AG09319 (cell line): ENCODE data around the gene SCN5A.

Source experiments
- DNase-seq: peaks from one replicate; pipeline ENCODE4 v3.0.0-alpha.2; 2010; ENCODE audit warnings: low read depth; ENCODE audit errors: extremely low read depth
- CTCF ChIP-seq: IDR thresholded peaks from 2 replicates; pipeline ENCODE4 v1.5.1; 2011; ENCODE audit warnings: low read depth, mild to moderate bottlenecking, inconsistent platforms, low read length, moderate library complexity

The SCN5A gene

GRCh38 chr3:38583688-38584087, 65.8 kb downstream of the SCN5A start:
- no peak for TF ChIP-seq CTCF

GRCh38 chr3:38582941-38583645, 66.4 kb downstream of the SCN5A start:
- no peak for TF ChIP-seq CTCF
- DNase-seq = no peak

More at GRCh38 chr3:38583688-38584087, 65.8 kb downstream of the SCN5A start:
- DNase-seq = no peak

- no peak for DNase-seq
Measured at GRCh38 chr3:38582316-38582715, 67.2 kb downstream of the SCN5A start.

GRCh38 chr3:38581774-38582173, 67.7 kb downstream of the SCN5A start:
- DNase-seq = no peak
- TF ChIP-seq CTCF = no peak

More at GRCh38 chr3:38582316-38582715, 67.2 kb downstream of the SCN5A start:
- TF ChIP-seq CTCF = no peak

- DNase-seq = no peak
- no peak for TF ChIP-seq CTCF
Measured at GRCh38 chr3:38580450-38581382, 68.8 kb downstream of the SCN5A start.

GRCh38 chr3:38579551-38580449, 69.7 kb downstream of the SCN5A start:
- no peak for TF ChIP-seq CTCF
- no peak for DNase-seq
